WTC11 (cell line): Measurements from ENCODE around the gene RAG2.

Source experiments
- MAX ChIP-seq: sonication (generic); formaldehyde crosslinking; IDR thresholded peaks from 2 replicates; pipeline ENCODE4 v1.8.0; 2022; ENCODE audit warnings: mild to moderate bottlenecking, missing genetic modification reagents
- TF ChIP-seq, protein P1 (sequence below): fragments of 200-600 bp; IDR thresholded peaks from 2 replicates; pipeline ENCODE4 v1.8.0; 2022; ENCODE audit warnings: antibody characterized with exemption
- TF ChIP-seq, protein P2 (sequence below): sonication (generic); formaldehyde crosslinking; conservative IDR thresholded peaks from 2 replicates; pipeline ENCODE4 v1.8.1; 2023; ENCODE audit warnings: mild to moderate bottlenecking, low read depth, missing genetic modification reagents, moderate library complexity

DNA sequence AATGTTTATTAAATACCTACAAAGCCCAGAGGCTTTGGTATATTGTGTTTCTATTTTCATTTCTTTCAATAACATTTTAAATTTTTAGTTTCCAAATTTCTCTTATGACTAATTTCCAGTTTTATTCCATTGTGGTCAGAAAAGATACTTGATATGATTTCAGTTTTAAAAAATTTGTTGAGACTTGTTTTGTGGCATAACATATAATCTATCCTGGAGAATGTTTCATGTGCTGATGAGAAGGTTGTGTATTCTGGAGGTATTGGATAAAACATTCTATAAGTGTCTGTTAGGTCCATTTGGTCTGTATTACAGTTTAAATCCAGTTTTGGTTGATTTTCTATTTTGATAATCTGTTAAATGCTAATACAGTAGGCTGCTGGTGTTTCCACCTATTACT is 40.0 kb downstream of the RAG2 start:
- TF ChIP-seq, protein P1, sequence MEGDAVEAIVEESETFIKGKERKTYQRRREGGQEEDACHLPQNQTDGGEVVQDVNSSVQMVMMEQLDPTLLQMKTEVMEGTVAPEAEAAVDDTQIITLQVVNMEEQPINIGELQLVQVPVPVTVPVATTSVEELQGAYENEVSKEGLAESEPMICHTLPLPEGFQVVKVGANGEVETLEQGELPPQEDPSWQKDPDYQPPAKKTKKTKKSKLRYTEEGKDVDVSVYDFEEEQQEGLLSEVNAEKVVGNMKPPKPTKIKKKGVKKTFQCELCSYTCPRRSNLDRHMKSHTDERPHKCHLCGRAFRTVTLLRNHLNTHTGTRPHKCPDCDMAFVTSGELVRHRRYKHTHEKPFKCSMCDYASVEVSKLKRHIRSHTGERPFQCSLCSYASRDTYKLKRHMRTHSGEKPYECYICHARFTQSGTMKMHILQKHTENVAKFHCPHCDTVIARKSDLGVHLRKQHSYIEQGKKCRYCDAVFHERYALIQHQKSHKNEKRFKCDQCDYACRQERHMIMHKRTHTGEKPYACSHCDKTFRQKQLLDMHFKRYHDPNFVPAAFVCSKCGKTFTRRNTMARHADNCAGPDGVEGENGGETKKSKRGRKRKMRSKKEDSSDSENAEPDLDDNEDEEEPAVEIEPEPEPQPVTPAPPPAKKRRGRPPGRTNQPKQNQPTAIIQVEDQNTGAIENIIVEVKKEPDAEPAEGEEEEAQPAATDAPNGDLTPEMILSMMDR = no peak
- TF ChIP-seq MAX (CRISPR knock-in tag) = no peak
- TF ChIP-seq, protein P2, sequence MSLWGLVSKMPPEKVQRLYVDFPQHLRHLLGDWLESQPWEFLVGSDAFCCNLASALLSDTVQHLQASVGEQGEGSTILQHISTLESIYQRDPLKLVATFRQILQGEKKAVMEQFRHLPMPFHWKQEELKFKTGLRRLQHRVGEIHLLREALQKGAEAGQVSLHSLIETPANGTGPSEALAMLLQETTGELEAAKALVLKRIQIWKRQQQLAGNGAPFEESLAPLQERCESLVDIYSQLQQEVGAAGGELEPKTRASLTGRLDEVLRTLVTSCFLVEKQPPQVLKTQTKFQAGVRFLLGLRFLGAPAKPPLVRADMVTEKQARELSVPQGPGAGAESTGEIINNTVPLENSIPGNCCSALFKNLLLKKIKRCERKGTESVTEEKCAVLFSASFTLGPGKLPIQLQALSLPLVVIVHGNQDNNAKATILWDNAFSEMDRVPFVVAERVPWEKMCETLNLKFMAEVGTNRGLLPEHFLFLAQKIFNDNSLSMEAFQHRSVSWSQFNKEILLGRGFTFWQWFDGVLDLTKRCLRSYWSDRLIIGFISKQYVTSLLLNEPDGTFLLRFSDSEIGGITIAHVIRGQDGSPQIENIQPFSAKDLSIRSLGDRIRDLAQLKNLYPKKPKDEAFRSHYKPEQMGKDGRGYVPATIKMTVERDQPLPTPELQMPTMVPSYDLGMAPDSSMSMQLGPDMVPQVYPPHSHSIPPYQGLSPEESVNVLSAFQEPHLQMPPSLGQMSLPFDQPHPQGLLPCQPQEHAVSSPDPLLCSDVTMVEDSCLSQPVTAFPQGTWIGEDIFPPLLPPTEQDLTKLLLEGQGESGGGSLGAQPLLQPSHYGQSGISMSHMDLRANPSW = no peak
